NCI-H146 treated with DMSO at 0.1 percent for 48 hours (cell line): Measurements from ENCODE around the gene RASIP1.
A peak's percentile ranks its signal among the peaks of the same experiment; 100 is the strongest.
"Not testable (repeated sequence)": the region's sequence is repeated elsewhere in the genome, so short reads cannot be mapped to it uniquely, and the experiment has no call there.

Experiments
- DNase-seq: peaks from one replicate; lab custom pipeline; 2025; ENCODE audit not compliant: unreplicated experiment; lab: John Stamatoyannopoulos, UW

The RASIP1 gene

DNA sequence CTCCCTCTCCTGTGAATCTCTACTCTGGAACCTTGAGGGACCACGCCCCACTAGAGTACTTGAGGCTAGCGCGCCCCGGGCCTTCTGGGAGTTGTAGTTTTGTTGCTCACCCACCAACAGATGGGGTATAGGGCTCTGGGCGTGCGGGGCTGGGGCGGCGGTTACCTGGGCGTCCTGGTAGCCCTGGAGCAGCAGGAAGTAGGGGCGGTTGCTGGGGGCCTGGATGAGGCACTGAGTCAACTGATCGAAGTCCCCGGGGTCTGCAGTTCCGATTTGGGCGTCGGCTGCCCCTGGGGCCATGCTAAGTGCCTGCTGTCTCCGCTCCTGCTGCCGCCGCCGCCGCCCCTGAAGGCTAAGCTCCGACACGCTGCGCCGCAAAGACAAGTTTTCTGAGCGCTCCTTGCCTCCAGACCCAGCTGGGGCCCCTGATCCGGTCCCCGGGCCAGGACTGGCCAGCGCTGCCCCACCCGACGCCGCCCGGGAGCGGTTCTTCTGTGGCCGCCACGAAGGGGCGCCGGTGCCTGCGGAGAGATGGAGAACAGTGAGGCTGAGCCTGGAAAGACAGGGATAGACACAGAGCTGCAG lies 5.3 kb downstream of the RASIP1 start:
- no peak for DNase-seq

DNA sequence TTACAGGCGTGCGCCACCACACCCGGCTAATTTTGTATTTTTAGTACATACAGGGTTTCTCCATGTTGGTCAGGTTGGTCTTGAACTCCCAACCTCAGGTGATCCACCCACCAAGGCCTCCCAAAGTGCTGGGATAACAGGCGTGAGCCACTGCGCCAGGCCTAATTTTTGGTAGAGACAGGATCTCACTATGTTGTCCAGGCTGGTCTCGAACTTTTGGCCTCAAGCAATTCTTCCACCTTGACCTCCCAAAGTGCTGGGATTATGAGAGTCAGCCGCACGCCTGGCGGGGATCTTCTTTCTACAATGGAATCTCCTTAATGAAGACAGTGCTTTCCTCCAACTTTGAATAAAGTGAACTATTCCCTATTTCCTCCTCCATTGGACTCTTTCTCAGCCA lies 5.8 kb downstream of the RASIP1 start:
- no peak for DNase-seq

DNA sequence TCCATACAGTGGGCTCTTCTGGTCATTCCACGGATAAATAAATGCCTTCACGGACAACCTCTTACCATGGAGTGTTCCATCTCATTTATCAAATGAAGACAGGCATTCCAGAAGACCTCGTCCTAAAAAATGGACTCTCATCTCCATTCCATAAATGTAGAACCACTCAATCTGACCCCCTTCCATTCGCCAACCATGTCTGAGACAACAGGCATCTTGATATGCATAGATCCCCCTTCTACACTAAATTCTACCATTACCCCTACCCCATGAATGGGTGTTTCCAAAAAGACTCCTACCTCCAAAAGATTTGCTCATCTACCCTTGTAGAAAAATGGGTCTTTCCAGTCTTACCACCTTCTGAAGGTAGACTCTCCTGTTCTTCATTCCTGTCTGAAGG lies 9.0 kb downstream of the RASIP1 start:
- DNase-seq = no peak

- no peak for DNase-seq
Measured at GRCh38 chr19:48728911-48729664, 11.3 kb downstream of the RASIP1 start.

DNA sequence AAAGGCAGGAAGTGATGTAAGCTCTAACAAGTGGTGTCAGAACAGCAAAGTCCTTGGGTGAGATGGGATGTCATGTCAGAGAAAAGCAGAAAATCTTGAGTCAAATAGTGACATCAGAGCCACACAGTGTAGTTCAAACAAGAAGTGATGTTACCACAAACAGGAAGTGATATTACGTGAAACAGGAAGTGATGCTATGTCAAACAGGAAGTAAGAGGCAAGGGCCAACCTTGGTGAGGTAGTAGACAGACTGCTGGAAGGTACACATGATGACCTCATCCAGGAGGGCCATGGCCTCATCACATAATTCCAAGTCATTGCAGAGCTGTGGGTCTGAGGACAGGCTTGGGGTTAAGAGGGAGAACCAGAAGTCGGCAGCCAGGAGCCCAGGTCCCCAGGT lies 13.9 kb downstream of the RASIP1 start:
- DNase-seq = no peak

- no peak for DNase-seq
Measured at GRCh38 chr19:48724796-48725753, 15.3 kb downstream of the RASIP1 start.

- no peak for DNase-seq
Measured at GRCh38 chr19:48722196-48722708, 18.2 kb downstream of the RASIP1 start.

- DNase-seq = peak; percentile 99
Measured at GRCh38 chr19:48720613-48721296, 19.7 kb downstream of the RASIP1 start.

GRCh38 chr19:48720251-48720612 lies 20.2 kb downstream of the RASIP1 start:
- no peak for DNase-seq

DNA sequence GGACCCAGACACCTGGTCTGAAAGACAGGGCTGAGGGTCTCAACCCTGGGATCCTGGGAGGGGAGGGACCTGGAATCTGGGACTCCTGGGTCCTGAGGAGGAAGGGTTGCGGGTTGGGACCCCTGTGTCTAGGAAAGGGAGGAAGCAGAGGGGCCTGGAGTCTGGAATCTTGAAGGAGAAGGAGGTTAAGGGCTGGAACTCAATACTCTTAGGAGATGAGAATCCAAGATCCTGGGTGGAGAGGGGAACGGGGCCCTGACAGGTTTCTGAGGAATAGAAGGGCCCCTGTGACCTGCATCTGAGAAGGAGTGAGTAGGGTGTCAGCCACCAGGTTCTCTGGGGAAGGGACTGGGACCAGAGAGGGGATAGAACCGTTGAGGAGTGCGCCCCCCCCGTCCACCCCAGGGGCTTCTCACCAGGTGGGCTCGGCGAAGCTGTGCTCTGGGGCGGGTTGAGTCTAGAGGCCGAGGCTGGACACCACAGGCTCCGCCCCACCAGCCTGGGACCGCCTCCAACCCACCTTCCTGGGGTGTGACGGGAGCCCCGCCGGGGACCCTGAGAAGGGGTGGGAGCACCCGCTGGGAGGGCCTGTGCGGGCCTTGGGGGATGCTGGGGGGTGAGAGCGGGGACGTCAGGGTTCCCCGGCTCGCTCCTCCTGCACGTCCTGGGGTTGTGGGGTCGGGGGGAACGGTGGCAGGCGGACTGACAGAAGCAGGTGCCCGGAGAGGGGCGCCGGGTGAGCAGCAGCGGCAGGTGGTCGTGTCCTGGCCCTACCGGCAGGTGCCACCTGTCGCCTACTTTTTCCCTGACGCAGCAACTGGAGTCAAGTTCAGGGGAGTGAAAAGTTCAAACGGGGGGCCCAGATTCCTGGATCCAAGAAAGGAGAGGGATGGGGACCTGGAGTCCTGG lies 20.9 kb downstream of the RASIP1 start, which contains the start of gene MAMSTR:
Gene MAMSTR, minus strand, starts transcription at position 463 of the 909 bp plus-strand sequence. CDS start 694 bp downstream, outside the sequence.
- no peak for DNase-seq

DNA sequence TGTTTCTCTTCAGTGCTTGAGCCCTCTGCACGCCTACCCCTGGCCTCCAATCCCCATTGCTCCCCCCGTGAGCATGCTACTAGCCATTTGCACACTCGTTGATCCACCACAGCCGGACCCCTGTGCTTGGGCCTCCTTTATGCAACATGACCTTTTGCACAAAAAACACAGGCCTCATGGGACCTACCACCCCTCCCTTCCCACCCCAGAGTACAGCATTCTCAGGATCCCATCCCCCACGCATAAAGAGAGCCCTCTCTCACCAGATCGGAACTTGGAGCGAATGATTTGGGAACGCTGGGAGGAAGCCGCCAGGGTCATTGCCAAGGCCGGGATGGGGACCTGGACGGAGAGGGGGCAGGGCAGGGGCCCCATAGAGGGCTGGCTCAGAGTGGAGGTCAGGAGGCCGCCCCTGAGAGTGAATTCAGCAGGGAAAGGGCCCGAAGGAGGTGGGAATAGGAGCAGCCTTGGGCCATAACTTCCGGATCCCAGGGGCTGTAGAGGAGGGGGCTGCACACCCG lies 21.6 kb downstream of the RASIP1 start:
- DNase-seq = no peak

DNA sequence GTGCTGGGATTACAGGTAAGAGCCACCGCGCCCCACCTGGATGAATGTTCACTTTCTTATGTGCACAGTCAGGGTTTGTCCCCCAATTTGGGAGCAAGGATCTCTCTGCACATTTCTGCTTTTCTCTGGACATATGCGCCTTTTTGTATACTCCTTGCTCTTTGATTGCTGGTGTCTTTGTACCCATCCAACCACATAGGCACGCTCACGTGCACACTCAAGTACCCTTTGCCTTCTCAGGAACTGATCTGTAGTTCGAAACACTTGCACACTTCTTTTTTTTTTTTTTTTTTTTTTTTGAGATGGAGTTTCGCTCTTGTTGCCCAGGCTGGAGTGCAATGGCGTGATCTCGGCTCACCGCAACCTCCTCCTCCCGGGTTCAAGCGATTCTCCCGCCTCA lies 22.3 kb downstream of the RASIP1 start:
- not testable (repeated sequence) for DNase-seq

DNA sequence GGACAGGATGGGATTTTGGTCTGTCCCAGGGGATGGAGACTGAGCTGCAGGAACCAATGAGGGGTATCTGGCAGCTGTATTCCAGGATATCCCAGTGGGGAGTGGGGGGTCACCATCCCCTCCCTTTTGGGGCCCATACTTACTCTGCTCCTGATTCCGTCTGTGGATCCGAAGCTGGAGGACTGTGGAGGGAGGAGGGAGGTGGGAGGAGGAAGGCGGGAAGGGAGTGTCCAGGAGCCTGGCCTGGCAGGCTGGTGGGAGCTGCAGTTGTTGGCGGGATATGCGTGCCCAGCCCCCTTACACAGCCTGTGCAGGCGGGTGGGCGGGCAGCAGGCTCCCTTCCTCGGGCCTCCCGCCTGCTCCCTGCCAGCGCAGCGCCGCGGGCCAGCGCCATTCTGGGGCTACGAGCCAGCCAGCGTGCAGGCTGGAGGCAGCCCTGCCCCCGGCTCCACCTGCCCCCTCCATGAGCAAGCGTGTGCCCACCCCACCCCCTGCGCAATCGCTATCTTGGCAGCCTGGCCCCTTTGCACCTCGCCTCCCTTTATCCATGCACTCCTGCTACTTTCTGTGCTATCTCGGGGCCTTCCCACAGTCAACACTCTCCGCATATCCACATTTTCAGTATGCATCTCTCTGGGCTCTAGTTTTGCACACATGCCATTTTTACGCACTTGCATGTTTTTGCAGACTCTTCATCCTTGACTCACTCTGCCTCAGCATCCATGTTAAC lies 23.7 kb downstream of the RASIP1 start:
- DNase-seq = no peak

- no peak for DNase-seq
Measured at GRCh38 chr19:48715681-48716171, 24.7 kb downstream of the RASIP1 start.

- no peak for DNase-seq
Measured at GRCh38 chr19:48714759-48715675, 25.4 kb downstream of the RASIP1 start.

- peak; percentile 99 for DNase-seq
Measured at GRCh38 chr19:48713864-48714755, 26.3 kb downstream of the RASIP1 start.
